ENCODE data around the gene LAYN. TPM values are rescaled to one million over a fixed set of nuclear protein-coding genes. Genes with fewer than 3 reads are reported as not detected.

LAYN gene
- polyA plus RNA-seq, 1 experiment: 302 TPM

DNA sequence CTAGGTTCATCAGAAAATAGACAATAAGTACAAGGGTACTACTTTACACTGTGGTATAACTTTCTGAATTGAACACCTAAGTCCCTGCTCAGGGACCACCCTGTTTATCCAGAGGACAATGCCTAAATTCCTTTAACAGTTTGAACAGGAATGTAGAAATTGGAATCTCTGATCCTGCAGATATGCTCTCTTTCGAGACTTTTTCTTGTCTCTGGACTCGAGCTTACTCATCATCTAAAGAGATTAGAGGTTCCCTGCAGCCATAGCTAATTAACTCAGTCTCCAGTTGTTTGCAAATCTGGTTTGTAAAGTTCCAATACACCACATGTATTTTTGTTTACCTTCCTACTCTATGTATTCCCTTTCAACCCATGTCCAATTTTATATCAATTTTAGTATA is 24.9 kb upstream of the LAYN start:
- ChIA-PET POLR2A (no interaction called here), CTCF (no interaction called here)
- no peak overlapping the region for H3K4me3 ChIP-seq (ENCODE audit: low read depth, low read length)
- TF ChIP-seq, protein P1, sequence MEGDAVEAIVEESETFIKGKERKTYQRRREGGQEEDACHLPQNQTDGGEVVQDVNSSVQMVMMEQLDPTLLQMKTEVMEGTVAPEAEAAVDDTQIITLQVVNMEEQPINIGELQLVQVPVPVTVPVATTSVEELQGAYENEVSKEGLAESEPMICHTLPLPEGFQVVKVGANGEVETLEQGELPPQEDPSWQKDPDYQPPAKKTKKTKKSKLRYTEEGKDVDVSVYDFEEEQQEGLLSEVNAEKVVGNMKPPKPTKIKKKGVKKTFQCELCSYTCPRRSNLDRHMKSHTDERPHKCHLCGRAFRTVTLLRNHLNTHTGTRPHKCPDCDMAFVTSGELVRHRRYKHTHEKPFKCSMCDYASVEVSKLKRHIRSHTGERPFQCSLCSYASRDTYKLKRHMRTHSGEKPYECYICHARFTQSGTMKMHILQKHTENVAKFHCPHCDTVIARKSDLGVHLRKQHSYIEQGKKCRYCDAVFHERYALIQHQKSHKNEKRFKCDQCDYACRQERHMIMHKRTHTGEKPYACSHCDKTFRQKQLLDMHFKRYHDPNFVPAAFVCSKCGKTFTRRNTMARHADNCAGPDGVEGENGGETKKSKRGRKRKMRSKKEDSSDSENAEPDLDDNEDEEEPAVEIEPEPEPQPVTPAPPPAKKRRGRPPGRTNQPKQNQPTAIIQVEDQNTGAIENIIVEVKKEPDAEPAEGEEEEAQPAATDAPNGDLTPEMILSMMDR (IDR thresholded peaks at IDR 0.05; ENCODE audit: insufficient read depth, low read depth, low read length): no peak
- no peaks in the 10 kb centered on the region for H3K36me3 ChIP-seq (ENCODE audit: control insufficient read depth, insufficient read depth, low read length)
- no peaks in the 10 kb centered on the region for H3K27me3 ChIP-seq (ENCODE audit: control insufficient read depth, insufficient read depth, low read length)
- no peak for DNase-seq (ENCODE audit: low read depth)

DNA sequence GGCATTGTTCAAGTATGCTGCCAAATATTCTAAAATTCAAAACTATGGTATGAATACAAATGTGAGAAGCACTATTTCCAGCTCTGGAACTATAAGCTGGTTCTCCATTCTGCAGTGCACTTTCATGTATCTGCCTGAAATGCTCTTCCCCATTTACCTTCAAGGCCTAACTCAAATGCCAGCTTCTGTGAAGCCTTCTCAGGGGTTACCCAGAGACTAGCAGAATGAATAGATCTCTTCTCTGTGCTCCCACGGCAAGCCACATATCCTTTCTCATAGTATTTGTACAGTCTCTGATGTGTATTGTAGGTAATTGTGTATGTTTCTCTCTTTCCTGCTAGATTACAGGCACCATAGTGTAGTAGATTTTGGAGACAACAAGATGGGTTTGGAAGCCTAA is 21.9 kb upstream of the LAYN start:
- Histone ChIP-seq H3K36me3 (ENCODE audit: control insufficient read depth, insufficient read depth, low read length) (no peaks in the 10 kb centered on the region), H3K4me3 (ENCODE audit: low read depth, low read length) (no peak overlapping the region), H3K27me3 (ENCODE audit: control insufficient read depth, insufficient read depth, low read length) (no peaks in the 10 kb centered on the region)
- ChIA-PET POLR2A (no interaction called here), CTCF (no interaction called here)
- TF ChIP-seq, protein P1 (IDR thresholded peaks at IDR 0.05; ENCODE audit: insufficient read depth, low read depth, low read length): no peak
- no peak for DNase-seq (ENCODE audit: low read depth)

DNA sequence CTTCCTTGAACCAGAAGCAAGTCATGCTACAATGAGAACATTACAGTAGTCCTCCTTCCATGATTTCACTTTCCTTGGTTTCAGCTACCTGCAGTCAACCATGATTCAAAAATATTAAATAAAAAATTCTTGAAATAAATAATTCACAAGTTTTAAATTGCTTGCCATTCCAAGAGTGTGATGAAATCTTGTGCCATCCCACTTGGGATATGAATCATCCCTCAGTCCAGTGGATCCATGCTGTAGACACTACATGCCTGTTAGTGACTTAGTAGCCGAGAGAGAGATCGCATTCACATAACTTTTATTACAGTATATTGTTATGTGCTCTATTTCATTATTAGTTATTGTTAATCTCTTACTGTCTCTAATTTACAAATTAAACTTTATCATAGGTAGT is 20.0 kb upstream of the LAYN start:
- TF ChIP-seq, protein P1 (IDR thresholded peaks at IDR 0.05; ENCODE audit: insufficient read depth, low read depth, low read length): no peak
- Histone ChIP-seq H3K36me3 (ENCODE audit: control insufficient read depth, insufficient read depth, low read length) (no peaks in the 10 kb centered on the region), H3K4me3 (ENCODE audit: low read depth, low read length) (no peak overlapping the region), H3K27me3 (ENCODE audit: control insufficient read depth, insufficient read depth, low read length) (no peaks in the 10 kb centered on the region)
- DNase-seq (ENCODE audit: low read depth): no peak
- CTCF ChIA-PET: no interaction called here
- POLR2A ChIA-PET: no interaction called here

GRCh38 chr11:111521135-111521534 is 19.4 kb upstream of the LAYN start:
- Histone ChIP-seq H3K36me3 (ENCODE audit: control insufficient read depth, insufficient read depth, low read length) (no peaks in the 10 kb centered on the region), H3K27me3 (ENCODE audit: control insufficient read depth, insufficient read depth, low read length) (no peaks in the 10 kb centered on the region), H3K4me3 (ENCODE audit: low read depth, low read length) (no peak overlapping the region)
- DNase-seq (ENCODE audit: low read depth): no peak
- CTCF ChIA-PET: no interaction called here
- POLR2A ChIA-PET: no interaction called here
- TF ChIP-seq, protein P1 (IDR thresholded peaks at IDR 0.05; ENCODE audit: insufficient read depth, low read depth, low read length): no peak

GRCh38 chr11:111522426-111522825 is 18.1 kb upstream of the LAYN start:
- TF ChIP-seq, protein P1 (IDR thresholded peaks at IDR 0.05; ENCODE audit: insufficient read depth, low read depth, low read length): no peak
- ChIA-PET CTCF (no interaction called here), POLR2A (no interaction called here)
- DNase-seq (ENCODE audit: low read depth): no peak
- Histone ChIP-seq H3K36me3 (ENCODE audit: control insufficient read depth, insufficient read depth, low read length) (no peaks in the 10 kb centered on the region), H3K4me3 (ENCODE audit: low read depth, low read length) (no peak overlapping the region), H3K27me3 (ENCODE audit: control insufficient read depth, insufficient read depth, low read length) (no peaks in the 10 kb centered on the region)
